GM04503 (cell line): Measurements from ENCODE around the gene WDR64.
"Not testable (repeated sequence)": the region's sequence is repeated elsewhere in the genome, so short reads cannot be mapped to it uniquely, and the experiment has no call there.

Experiments used
- DNase-seq: peaks from one replicate; pipeline ENCODE4 v3.0.0-alpha.2; 2012; ENCODE audit warnings: low read depth

The WDR64 gene

GRCh38 chr1:241800640-241801039 is 148.6 kb downstream of the WDR64 start:
- no peak for DNase-seq

GRCh38 chr1:241802863-241803262 is 150.8 kb downstream of the WDR64 start:
- no peak for DNase-seq

GRCh38 chr1:241804706-241805105 is 152.6 kb downstream of the WDR64 start:
- not testable (repeated sequence) for DNase-seq

- no peak for DNase-seq
Measured at GRCh38 chr1:241808265-241808664, 156.2 kb downstream of the WDR64 start.

- DNase-seq = no peak
Measured at GRCh38 chr1:241810769-241811405, 158.8 kb downstream of the WDR64 start.

- DNase-seq = no peak
Measured at GRCh38 chr1:241813768-241814320, 161.8 kb downstream of the WDR64 start.

- DNase-seq = no peak
Measured at GRCh38 chr1:241816008-241816407, 163.9 kb downstream of the WDR64 start.

GRCh38 chr1:241817331-241817792 is 165.3 kb downstream of the WDR64 start:
- peak; percentile 70 for DNase-seq

GRCh38 chr1:241817956-241818612 is 166.0 kb downstream of the WDR64 start:
- DNase-seq = no peak

- DNase-seq = no peak
Measured at GRCh38 chr1:241819340-241819866, 167.3 kb downstream of the WDR64 start.

- no peak for DNase-seq
Measured at GRCh38 chr1:241821363-241821762, 169.3 kb downstream of the WDR64 start.

GRCh38 chr1:241822846-241823245 is 170.8 kb downstream of the WDR64 start:
- no peak for DNase-seq

GRCh38 chr1:241823925-241824324 is 171.8 kb downstream of the WDR64 start:
- DNase-seq = no peak

GRCh38 chr1:241825581-241825980 is 173.5 kb downstream of the WDR64 start:
- DNase-seq = no peak

- DNase-seq = not testable (repeated sequence)
Measured at GRCh38 chr1:241826613-241827012, 174.5 kb downstream of the WDR64 start.

- DNase-seq = no peak
Measured at GRCh38 chr1:241827264-241827663, 175.2 kb downstream of the WDR64 start.

- no peak for DNase-seq
Measured at GRCh38 chr1:241828463-241829021, 176.5 kb downstream of the WDR64 start.

GRCh38 chr1:241829468-241829867 is 177.4 kb downstream of the WDR64 start:
- no peak for DNase-seq

- DNase-seq = no peak
Measured at GRCh38 chr1:241834733-241835377, 182.8 kb downstream of the WDR64 start.

- no peak for DNase-seq
Measured at GRCh38 chr1:241836941-241837340, 184.9 kb downstream of the WDR64 start.

- DNase-seq = no peak
Measured at GRCh38 chr1:241837416-241837815, 185.3 kb downstream of the WDR64 start.

- no peak for DNase-seq
Measured at GRCh38 chr1:241837901-241838300, 185.8 kb downstream of the WDR64 start.
